ENCODE data around the gene HAUS2.

- TF ChIP-seq, protein P1, sequence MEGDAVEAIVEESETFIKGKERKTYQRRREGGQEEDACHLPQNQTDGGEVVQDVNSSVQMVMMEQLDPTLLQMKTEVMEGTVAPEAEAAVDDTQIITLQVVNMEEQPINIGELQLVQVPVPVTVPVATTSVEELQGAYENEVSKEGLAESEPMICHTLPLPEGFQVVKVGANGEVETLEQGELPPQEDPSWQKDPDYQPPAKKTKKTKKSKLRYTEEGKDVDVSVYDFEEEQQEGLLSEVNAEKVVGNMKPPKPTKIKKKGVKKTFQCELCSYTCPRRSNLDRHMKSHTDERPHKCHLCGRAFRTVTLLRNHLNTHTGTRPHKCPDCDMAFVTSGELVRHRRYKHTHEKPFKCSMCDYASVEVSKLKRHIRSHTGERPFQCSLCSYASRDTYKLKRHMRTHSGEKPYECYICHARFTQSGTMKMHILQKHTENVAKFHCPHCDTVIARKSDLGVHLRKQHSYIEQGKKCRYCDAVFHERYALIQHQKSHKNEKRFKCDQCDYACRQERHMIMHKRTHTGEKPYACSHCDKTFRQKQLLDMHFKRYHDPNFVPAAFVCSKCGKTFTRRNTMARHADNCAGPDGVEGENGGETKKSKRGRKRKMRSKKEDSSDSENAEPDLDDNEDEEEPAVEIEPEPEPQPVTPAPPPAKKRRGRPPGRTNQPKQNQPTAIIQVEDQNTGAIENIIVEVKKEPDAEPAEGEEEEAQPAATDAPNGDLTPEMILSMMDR (IDR thresholded peaks at IDR 0.05; ENCODE audit: low read length), result no peak
- no peak for TF ChIP-seq EZH2phosphoT487 (IDR thresholded peaks at IDR 0.05; ENCODE audit: low read length)
- no peak for TF ChIP-seq EZH2 (optimal IDR thresholded peaks at IDR 0.05; ENCODE audit: low read depth, low read length)
Measured at GRCh38 chr15:42502477-42502876, 46.2 kb upstream of the HAUS2 start.

Data from MM.1S (cell line).